GM21529 (cell line): ENCODE data around the gene SYDE2.
"Not testable (repeated sequence)": the region's sequence is repeated elsewhere in the genome, so short reads cannot be mapped to it uniquely, and the experiment has no call there.

Experiments used
- ATAC-seq: cut with Tn5 transposase; IDR thresholded peaks from one replicate; pipeline ENCODE4 v1.9.1; 2021; ENCODE audit not compliant: unreplicated experiment

Gene SYDE2

DNA sequence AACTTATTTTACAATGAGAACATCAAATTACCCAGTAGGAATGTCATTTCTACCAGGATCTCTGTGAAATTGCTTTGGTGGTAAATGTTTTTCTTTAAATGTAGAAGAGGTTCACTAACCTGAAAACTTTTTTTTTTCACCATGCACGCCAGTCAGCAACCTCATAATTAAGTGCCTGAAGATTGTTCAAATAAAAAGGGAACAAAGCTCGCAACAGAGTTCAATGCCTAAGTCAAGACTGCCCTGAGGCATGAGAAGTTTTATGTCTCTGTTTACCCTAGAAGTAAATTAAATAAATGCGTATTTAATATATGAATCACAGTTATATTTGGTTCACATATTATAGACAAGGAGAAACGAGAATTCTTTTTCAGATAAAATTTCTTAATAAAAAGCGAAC is 13.8 kb upstream of the SYDE2 start:
- ATAC-seq, result no peak

DNA sequence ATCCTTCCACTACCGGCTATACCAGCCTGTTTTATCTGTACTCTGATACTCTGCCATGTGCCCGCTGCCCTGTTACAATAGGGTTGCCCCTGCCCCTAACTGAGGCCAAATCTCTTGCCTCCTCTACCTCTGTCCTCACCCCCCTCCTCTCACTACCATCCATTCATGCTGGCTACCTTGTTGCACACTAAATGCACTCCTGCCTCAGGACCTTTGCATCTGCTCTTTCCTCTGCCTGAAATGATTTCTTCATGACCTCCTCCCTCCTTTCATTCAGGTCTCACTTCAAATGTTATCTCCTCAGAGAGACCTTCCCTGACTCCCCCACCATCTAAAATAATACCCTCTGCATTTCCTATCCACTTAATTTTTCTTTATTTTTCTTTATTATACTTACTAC is 7.7 kb upstream of the SYDE2 start:
- ATAC-seq, result no peak

GRCh38 chr1:85203573-85204171 is 2.9 kb upstream of the SYDE2 start:
- no peak for ATAC-seq

DNA sequence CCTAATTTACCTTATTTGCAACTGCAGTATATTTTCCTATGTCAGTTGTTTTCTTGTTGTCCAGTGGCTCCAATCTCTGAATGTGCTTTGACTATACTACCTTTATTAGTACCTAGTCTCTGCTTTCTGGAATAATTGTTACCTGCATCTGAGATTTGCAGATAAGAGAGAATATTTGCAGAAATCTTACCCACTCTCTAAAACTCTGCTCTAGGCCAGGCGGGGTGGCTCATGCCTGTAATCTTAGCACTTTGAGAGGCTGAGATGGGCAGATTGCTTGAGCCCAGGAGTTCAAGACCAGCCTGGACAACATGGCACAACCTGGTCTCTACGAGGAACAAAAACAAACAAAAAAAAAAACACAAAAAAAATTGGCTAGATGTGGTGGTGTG is 2.0 kb upstream of the SYDE2 start:
- no peak for ATAC-seq

DNA sequence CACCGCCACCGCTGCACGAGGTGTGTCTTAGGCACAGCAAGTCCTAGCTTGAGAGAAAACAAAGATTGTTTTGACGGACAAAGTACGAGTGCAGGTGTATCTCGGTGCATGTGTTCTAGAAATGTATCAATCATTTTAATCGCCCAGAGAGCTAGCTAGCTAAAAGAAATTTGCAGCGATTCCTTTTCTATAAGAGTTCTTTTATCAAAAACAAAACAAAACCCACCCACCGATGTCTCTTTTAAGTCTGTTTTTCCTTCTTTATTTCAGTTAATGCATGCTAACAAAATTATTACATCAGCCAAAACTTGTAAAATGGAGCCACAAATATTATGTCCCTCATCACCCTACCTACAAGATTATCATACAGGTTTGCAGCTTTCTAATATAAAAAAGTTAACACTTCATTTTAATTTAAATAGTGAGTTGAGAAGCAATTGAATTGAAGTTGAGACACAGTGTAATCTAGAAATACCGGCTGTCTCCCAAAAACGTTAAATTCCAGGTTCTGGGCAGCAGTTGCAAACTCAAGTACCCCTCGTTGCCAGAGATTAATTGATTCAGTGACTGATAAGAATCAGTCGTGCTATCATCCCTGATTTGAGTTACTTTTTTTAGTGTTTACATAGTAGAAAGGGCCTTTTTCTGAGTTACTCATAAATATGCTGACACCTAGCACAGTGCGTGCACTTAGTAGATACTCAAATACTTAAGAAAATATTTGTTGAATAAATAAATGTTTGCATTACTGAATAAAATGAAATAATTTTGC is 1.5 kb upstream of the SYDE2 start:
- ATAC-seq, result no peak

DNA sequence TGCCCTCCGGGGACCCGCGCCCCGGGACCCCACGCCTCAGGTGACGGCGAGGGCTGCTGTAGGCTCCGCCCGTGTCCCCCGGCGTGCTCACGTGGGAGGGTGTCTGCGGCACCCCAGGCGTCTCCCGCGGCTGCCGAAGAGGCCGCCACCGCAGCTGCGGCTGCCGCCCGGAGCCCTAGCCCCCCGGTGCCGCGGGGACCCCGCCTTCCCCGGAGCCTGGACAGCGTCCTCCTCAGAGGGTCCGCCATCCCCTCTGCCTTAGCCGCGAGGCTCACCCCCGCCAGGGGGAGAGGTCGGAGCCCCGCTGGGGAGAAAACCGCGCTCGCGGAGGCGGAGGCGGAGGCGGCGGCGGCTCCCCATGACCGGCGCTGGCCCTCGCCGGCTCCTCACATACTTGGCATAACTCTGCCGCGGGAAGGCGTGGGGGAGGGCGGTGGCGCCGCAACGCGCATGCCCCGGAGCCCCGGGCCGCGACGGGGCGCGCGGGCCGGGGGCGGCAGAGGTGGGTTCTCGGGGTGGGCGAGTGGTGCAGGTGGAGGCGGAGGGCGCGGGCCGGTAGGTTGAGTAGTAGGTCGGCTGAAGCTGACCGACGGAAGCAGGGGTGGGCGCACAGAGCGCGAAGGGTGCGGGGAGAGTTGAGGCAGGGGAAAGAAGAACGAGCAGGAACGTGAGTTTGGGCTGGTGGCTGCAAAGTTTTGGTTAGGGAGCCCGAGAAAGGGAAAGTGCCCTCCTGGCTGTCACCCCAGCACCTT is 700 bp upstream of the SYDE2 start:
- ATAC-seq, result peak; percentile 44

DNA sequence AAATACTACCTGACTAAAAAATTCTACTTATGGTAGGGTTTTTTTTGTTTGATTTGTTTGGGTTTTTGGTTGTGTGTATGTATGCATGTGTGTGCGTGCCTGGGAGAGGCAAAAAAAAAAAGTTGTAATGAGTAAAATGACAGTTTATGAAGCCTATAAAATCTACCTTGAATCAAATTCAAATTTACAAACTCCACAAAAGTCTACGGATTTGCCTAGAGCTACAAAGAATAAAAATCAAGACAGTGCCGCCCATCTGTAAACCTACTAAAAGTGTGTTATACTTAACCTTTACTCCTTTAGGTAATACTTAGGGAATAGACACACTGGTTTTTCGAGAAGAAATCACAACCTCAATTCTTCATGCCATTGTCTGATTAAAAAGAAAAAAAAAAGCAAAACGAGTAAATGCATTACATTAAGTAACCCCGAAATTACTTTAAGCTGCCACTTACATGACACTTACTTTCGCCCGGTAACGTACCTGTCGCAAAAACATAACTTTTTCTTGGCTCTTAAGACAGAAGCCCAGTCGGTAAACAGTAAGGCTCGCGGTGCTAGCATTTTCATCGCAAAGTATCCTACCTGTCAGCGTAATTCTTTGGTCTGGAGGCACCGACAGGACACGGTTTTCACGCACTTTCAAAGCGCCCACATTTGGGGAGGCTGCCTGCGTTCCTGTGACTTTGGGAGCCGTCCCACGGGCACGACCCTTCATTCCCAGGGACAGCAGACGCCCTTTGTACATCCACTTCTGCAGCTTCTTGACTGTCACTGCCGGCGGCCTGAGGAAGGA is 951 bp downstream of the SYDE2 start:
- ATAC-seq, result peak; percentile 28

- no peak for ATAC-seq
These were observed 2.0 kb downstream of the SYDE2 start for GRCh38 chr1:85198864-85199263.

DNA sequence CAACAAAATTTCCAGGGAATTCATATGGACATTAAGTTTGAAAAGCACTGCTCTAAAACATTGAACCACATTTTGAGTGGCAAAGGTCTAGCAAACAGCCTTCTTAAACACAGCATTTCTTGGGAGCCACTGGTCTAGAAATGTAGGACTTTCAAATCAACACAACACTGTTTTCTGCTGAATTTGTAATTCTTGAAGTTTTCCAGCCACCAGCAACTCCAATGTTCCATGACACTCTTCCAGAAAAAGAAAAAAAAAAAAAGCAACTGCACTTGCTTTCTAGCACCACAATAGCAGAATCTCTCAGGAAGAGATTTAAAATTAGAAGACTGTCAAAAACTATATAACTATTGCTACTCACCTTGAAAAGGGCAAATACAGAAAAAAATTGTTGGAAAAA is 4.5 kb downstream of the SYDE2 start:
- ATAC-seq, result no peak

DNA sequence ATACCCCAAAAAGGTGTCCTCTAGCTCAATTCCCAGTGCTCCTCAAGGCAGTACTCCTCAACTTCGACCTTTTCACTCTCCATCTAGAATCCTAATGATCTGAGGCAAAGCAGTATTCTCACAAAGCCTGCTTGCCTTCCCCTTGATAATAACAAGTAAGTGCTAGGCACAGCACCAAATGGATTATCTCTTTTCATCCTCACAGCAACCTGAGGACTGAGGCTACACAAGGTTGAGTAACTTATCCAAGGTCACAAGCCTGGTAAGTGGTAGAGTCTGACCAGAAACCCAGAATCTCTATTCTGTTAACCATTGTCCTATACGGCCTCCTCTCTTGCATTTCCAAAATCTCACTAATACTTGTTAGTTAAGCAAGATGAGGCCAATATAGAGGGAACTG is 5.1 kb downstream of the SYDE2 start:
- no peak for ATAC-seq

DNA sequence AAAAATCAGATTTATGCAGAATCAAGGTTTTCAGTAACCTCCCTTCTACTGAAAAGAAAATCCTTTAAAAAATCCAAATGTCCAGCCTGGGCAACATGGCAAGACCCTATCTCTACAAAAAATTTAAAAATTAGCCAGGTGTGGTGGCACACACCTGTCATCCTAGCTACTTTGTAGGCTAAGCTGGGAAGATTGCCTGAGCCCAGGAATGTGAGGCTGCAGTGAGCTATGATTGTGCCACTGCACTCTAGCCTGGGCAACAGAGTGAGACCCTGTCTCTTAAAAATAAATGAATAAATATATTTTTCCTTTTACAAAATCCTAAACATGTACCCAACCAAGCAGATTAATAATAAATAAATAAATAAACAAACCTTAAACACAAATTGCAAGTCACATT is 8.7 kb downstream of the SYDE2 start:
- ATAC-seq, result not testable (repeated sequence)

DNA sequence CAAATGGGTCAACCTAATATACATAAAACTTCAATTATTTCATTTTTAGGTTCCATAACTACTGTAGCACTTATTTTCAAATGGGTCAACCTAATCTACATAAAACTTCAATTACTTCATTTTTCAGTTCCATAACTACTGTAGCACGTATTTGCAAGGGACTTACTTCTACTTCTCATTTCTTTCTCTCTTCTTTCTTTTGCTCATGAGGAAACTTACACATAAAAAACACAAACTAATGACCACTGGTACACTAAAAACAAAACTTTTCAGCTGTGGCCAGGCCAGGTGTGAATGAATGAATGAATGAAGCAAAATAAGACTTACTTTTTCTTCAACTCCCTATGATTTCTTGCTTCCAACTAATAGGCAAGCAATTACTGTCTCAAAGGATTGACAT is 11.7 kb downstream of the SYDE2 start:
- ATAC-seq, result no peak

GRCh38 chr1:85188530-85188929 is 12.3 kb downstream of the SYDE2 start:
- no peak for ATAC-seq

GRCh38 chr1:85187021-85187420 is 13.8 kb downstream of the SYDE2 start:
- ATAC-seq, result not testable (repeated sequence)

DNA sequence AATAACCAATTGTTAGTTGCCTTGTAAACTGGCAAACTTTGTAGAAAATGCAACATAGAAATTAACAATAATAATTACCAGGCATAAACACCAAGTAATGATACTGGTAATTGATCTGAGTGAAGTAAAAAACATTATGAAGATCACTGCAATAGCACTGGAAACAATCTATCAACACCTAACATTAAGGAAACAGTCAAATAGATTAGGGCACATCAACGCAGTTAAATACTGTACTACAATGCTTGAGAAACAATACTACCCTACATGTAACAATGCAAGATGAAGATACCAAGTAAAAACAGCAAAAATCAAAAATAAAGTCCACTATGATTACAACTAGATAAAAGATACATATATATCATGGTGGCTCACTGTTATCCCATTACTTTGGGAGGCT is 16.6 kb downstream of the SYDE2 start:
- ATAC-seq, result no peak

DNA sequence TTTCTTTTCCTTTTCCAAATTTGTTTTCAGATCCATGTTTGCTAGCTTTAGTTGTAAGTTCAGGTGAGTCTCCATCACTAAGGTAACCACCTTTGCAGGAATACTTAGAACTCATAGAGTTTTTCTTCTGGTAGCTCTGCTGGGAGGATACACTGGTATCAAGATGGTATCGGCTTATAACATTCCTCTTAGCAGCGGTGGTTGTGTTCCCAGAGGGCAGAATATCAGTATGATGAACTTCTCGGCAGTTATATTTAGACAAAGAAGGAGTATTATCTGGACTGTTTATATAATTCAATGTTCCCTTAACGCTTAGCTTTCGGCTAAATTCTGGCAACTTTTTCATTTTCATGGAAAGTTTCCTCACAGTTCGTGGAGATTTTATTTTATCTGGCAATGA is 18.1 kb downstream of the SYDE2 start:
- ATAC-seq, result no peak

GRCh38 chr1:85180869-85181268 is 19.9 kb downstream of the SYDE2 start:
- no peak for ATAC-seq

DNA sequence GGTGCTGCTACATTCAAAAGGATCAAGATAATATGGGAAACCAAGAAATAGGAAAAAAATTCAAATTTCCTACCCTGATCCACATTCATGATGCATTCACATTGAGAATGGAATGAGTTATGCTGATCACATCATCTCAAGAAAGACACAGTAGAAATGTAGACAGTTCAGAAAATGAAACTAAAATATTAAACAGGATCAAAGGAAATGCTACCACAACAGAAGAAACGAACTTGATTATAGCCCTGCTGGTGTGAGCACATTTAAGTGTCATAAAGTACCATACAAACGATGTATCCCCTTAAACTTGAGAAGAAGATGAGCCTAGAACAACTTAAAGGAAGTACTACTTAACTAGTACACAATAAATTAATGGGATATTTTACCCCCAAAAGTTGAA is 21.3 kb downstream of the SYDE2 start:
- ATAC-seq, result no peak

- ATAC-seq, result no peak
These were observed 22.4 kb downstream of the SYDE2 start for GRCh38 chr1:85178396-85178795.

- ATAC-seq, result no peak
These were observed 26.3 kb downstream of the SYDE2 start for GRCh38 chr1:85174503-85174902.

DNA sequence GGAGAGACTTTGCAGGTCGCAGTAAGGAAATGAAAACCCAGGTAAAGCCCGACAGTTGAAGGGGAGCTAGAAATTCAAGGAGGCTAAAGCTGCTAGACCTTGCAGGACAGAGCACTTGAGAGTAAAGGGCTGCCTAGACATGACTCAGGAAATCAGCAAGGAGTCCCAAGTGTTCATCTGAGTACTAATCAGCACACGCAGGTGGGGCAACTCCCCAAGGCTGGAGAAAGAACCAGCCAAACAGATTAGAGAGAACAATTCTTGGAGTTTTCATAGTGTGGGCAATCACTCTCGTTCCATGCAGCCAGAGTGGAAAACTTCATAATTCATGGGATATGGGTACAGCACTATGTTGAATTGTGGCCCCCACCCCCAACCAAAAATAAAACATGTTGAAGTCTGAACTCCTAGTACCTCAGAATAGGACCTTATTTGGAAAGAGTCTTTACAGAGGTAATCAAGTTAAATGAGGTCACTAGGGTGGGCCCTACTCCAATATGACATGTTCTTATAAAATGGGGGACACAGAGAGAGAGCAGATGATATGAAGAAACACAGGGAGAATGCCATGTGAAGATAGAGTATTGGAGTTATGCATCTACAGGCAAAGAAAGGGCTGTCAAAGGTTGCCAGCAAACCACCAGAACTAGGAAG is 28.0 kb downstream of the SYDE2 start:
- ATAC-seq, result no peak
